Dorsolateral prefrontal cortex (tissue), 118 donors: ENCODE measurements around the gene GLRB. TPM values are rescaled to one million over a fixed set of nuclear protein-coding genes. Genes with fewer than 3 reads are reported as not detected.

Source experiments
- total RNA-seq, 120 experiments: library from RNA; stranded (reverse); gene quantifications; one replicate each; pipeline versions ENCODE4 v1.2.3 to v1.2.4, GENCODE V29; 2022

The GLRB gene
- total RNA-seq, 120 experiments from 2014 or later: 28.5 to 141 (median 96.7) TPM

Other genes with a start within 250 kb of the GLRB start
- gene PDGFC, start 104.4 kb upstream of the GLRB start, total RNA-seq: 10 to 100 TPM in 89 of 120 experiments, 1 to 10 TPM in 31; 6.2 to 17.8 (median 11.3) TPM
- 100 to 1,000 TPM; 216 to 613 (median 446) TPM for gene GRIA2, start 144.6 kb downstream of the GLRB start, total RNA-seq